Thyroid gland (tissue), 4 donors: ENCODE data around the gene BPIFB6.

Experiments used
- POLR2A ChIP-seq, 2 donors: fragments of 450-650 bp; IDR thresholded peaks; one replicate each; pipeline ENCODE4 v1.6.1; 2017; ENCODE audit warnings: antibody characterized with exemption in 2 of 2, mild to moderate bottlenecking in 2 of 2, moderate library complexity in 1 of 2
- TF ChIP-seq, protein P1 (sequence below), 6 experiments: fragments of 200-600 bp in 3 of 6; fragments of 450-650 bp in 3 of 6; sonication (generic) in 3 of 6; IDR thresholded peaks; one replicate each; pipeline ENCODE4 v1.5.1; 2016 to 2019; ENCODE audit warnings: antibody characterized with exemption in 6 of 6, mild to moderate bottlenecking in 2 of 6, inconsistent platforms in 1 of 6, moderate library complexity in 1 of 6

GRCh38 chr20:33004141-33004751, 27.2 kb upstream of the BPIFB6 start, which contains the start of gene SUN5:
- TF ChIP-seq, protein P1, sequence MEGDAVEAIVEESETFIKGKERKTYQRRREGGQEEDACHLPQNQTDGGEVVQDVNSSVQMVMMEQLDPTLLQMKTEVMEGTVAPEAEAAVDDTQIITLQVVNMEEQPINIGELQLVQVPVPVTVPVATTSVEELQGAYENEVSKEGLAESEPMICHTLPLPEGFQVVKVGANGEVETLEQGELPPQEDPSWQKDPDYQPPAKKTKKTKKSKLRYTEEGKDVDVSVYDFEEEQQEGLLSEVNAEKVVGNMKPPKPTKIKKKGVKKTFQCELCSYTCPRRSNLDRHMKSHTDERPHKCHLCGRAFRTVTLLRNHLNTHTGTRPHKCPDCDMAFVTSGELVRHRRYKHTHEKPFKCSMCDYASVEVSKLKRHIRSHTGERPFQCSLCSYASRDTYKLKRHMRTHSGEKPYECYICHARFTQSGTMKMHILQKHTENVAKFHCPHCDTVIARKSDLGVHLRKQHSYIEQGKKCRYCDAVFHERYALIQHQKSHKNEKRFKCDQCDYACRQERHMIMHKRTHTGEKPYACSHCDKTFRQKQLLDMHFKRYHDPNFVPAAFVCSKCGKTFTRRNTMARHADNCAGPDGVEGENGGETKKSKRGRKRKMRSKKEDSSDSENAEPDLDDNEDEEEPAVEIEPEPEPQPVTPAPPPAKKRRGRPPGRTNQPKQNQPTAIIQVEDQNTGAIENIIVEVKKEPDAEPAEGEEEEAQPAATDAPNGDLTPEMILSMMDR (IDR thresholded peaks at IDR 0.05) = no peak
- TF ChIP-seq POLR2A (IDR thresholded peaks at IDR 0.05) = no peak
